ENCODE results near the gene KRTAP13-4.

DNA sequence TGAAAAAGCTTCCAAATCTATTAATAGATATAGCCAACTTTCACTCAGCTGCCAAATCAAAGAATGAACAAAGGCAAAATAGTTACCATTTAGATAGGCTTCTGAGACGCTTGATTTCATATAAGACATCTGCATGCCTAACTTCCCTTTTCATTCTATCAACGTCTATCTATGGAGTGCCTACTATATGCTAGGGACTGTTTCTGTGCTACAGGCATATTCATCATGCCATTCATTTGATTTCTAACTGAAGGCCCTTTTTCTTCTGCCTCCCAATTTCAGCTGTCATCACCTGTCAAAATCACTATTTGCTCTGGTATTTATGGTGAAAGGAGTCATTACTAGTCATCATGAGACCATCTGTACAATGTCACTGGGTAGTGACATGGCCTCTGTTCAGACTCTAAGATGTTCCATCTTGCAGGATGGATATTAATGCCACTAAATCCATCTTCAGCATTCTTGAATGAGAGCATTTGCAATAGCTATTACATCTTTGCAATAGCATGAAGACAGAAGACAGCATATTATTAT is 38.5 kb upstream of the KRTAP13-4 start:
- TF ChIP-seq, protein P1, sequence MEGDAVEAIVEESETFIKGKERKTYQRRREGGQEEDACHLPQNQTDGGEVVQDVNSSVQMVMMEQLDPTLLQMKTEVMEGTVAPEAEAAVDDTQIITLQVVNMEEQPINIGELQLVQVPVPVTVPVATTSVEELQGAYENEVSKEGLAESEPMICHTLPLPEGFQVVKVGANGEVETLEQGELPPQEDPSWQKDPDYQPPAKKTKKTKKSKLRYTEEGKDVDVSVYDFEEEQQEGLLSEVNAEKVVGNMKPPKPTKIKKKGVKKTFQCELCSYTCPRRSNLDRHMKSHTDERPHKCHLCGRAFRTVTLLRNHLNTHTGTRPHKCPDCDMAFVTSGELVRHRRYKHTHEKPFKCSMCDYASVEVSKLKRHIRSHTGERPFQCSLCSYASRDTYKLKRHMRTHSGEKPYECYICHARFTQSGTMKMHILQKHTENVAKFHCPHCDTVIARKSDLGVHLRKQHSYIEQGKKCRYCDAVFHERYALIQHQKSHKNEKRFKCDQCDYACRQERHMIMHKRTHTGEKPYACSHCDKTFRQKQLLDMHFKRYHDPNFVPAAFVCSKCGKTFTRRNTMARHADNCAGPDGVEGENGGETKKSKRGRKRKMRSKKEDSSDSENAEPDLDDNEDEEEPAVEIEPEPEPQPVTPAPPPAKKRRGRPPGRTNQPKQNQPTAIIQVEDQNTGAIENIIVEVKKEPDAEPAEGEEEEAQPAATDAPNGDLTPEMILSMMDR (optimal IDR thresholded peaks at IDR 0.05 in 1 of 3, IDR thresholded peaks at IDR 0.05 in 1 of 3, conservative IDR thresholded peaks at IDR 0.05 in 1 of 3; ENCODE audit: extremely low read depth in 1 of 3, insufficient read depth in 2 of 3, low read length in 3 of 3): no peak
- no peak for TF ChIP-seq EZH2 (IDR thresholded peaks at IDR 0.05; ENCODE audit: low read length)
